ENCODE measurements around the gene MAPK8. TPM values are rescaled to one million over a fixed set of nuclear protein-coding genes. Genes with fewer than 3 reads are reported as not detected.
A peak's percentile ranks its signal among the peaks of the same experiment; 100 is the strongest.

Gene MAPK8
- total RNA-seq, 1 donor from 2014 or later = 47.9 TPM

GRCh38 chr10:48314107-48314506 lies 7.6 kb downstream of the MAPK8 start:
- no peaks in the 10 kb centered on the region for H3K36me3 ChIP-seq
- ATAC-seq (no peak), DNase-seq (no peak)
- H3K27ac ChIP-seq = no peak overlapping the region
- H3K9me3 ChIP-seq = no peaks in the 10 kb centered on the region
- no peaks in the 10 kb centered on the region for H3K27me3 ChIP-seq (ENCODE audit: low read depth)
- peaks cover 10% of the 10 kb centered on the region for H3K4me1 ChIP-seq
- intact Hi-C loops (cut with DNase I) = no loop called here
- no peak for TF ChIP-seq CTCF (IDR thresholded peaks at IDR 0.05)
- H3K4me3 ChIP-seq = no peak overlapping the region

GRCh38 chr10:48316236-48316635 lies 9.8 kb downstream of the MAPK8 start:
- H3K4me3 ChIP-seq = no peak overlapping the region
- H3K9me3 ChIP-seq = no peaks in the 10 kb centered on the region
- no peak for TF ChIP-seq CTCF (IDR thresholded peaks at IDR 0.05)
- peak; percentile 85 to 86 for ATAC-seq
- no peaks in the 10 kb centered on the region for H3K27me3 ChIP-seq (ENCODE audit: low read depth)
- no peaks in the 10 kb centered on the region for H3K4me1 ChIP-seq
- H3K36me3 ChIP-seq = no peaks in the 10 kb centered on the region
- intact Hi-C loops (cut with DNase I) = no loop called here
- H3K27ac ChIP-seq = no peak overlapping the region
- no peak for DNase-seq

GRCh38 chr10:48317321-48317990 lies 11.0 kb downstream of the MAPK8 start:
- intact Hi-C loops (cut with DNase I) = no loop called here
- Histone ChIP-seq H3K4me1 (no peaks in the 10 kb centered on the region), H3K9me3 (no peaks in the 10 kb centered on the region), H3K27ac (no peak overlapping the region), H3K27me3 (ENCODE audit: low read depth) (no peaks in the 10 kb centered on the region), H3K36me3 (no peaks in the 10 kb centered on the region), H3K4me3 (no peak overlapping the region)
- no peak for ATAC-seq
- no peak for DNase-seq
- TF ChIP-seq CTCF (IDR thresholded peaks at IDR 0.05) = no peak

GRCh38 chr10:48322017-48322416 lies 15.5 kb downstream of the MAPK8 start:
- no peak overlapping the region for H3K27ac ChIP-seq
- no peak for DNase-seq
- H3K4me3 ChIP-seq = no peak overlapping the region
- H3K27me3 ChIP-seq (ENCODE audit: low read depth) = no peaks in the 10 kb centered on the region
- ATAC-seq = no peak
- TF ChIP-seq CTCF (IDR thresholded peaks at IDR 0.05) = no peak
- H3K9me3 ChIP-seq = no peaks in the 10 kb centered on the region
- no peaks in the 10 kb centered on the region for H3K36me3 ChIP-seq
- intact Hi-C loops (cut with DNase I) = no loop called here
- no peaks in the 10 kb centered on the region for H3K4me1 ChIP-seq

- Histone ChIP-seq H3K4me1 (peaks cover 5% of the 10 kb centered on the region), H3K27me3 (ENCODE audit: low read depth) (no peaks in the 10 kb centered on the region), H3K9me3 (no peaks in the 10 kb centered on the region), H3K4me3 (no peak overlapping the region), H3K27ac (no peak overlapping the region), H3K36me3 (no peaks in the 10 kb centered on the region)
- intact Hi-C loops (cut with DNase I) = no loop called here
- DNase-seq (no peak), ATAC-seq (no peak)
- TF ChIP-seq CTCF (IDR thresholded peaks at IDR 0.05) = no peak
Observed at GRCh38 chr10:48324580-48324979, 18.1 kb downstream of the MAPK8 start.

Data from lower lobe of right lung (tissue), 2 donors.